NCI-H1930 (cell line): ENCODE results near the gene COPRS.

Source experiments
- DNase-seq, 2 experiments: peaks; one replicate each; lab custom pipeline; 2025; lab: John Stamatoyannopoulos, UW

The COPRS gene

DNA sequence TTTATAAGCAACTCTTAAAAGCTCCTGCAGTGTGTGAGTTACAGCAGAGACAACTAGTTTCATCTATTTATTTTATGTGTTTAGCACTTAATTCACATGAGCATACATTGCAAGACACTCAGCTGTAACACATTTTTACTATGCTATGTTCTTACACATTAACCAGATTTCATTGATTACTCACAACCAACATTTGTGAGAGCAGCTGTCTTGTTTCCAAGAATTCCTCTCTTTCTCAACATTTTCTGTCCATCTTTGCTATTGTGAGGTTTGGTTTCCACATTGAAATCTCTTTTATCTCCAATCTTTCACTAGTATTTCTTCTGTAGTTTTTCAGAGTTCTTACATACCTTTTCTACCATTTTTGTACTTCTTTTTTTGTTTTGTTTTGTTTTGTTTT lies 51.2 kb downstream of the COPRS start:
- DNase-seq, result no peak

DNA sequence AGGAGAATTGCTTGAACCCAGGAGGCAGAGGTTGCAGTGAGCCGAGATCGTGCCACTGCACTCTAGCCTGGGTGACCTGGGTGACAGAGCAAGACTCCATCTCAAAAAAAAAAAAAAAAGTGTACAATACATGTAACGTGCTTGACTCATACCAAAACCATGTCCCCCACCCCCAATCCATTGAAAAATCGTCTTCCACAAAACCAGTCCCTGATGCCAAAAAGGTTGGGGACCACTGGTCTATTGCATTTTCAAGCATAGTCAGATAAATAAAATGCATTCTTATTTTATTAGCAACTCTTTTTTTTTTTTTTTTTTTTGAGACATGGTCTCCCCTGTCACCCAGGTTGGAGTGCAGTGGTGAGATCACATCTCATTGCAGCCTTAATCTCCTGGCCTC lies 52.1 kb downstream of the COPRS start:
- no peak for DNase-seq

DNA sequence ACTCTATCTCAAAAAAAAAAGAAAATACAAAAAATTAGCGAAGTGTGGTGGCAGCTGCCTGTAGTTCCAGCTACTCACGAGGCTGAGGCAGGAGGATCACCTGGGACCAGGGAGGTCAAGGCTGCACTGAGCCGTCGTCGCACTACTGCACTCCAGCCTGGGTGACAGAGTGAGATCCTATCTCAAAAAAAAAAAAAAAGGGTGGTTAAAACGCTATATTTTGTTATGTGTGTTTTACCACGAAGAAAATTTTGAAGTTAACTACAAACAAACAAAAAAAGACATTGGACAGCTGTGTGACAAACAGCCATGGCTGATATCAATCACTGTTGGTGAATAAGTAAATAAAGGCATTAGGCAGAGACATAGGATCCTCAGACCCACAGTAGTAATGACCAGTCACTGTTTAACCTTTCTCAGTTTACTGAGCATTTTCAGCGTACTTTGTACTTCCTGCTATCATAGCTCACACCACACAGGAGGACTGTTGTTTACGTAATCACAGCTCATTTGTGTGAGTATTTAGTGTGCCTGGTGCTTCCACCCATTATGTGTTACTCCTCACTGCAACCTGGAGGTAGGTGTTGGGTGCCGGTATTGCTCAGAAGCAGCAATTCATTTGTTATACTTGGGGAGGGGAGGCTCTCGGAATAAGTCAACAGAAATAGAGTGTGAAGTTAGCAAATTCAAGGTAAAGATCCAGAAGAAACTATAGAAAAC lies 55.4 kb downstream of the COPRS start:
- DNase-seq, result no peak

DNA sequence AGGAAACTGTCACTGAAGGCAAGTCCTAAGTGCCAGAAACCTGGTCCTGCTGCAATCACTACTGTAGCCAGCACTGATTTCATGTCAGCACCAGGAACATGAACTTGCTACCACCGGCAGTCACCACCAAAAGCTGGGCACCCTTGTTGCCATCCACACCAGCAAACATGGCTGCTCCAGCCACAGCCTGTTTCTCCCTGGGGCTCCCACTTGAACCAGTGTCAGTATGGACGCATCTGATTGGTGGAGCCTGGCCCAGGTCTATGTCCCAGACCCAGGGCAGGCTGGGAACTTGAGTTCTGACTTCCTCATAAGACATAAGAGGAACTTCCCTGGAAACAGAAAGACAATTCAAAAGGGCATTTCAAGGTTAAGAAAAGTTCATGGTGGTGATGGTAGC lies 56.5 kb downstream of the COPRS start:
- DNase-seq, result no peak
